ELF-1 (cell line): Measurements from ENCODE around the gene CAMK1.

ENCODE experiments used
- DNase-seq: peaks from one replicate; pipeline ENCODE4 v3.0.0-alpha.2; 2016; ENCODE audit warnings: low read depth, low spot score

Gene CAMK1

GRCh38 chr3:9793161-9793781 is 23.5 kb upstream of the CAMK1 start:
- DNase-seq, result no peak

GRCh38 chr3:9792405-9793160 is 22.8 kb upstream of the CAMK1 start, which contains the start of the genes ARPC4 and TADA3:
Gene ARPC4 (plus strand): TSS chr3:9793082. CDS start chr3:9793122, 40 bp downstream.
Gene TADA3 (minus strand): TSS chr3:9792473. CDS start chr3:9791466, 1,007 bp downstream.
- DNase-seq, result peak; percentile 98

GRCh38 chr3:9791790-9792404 is 22.1 kb upstream of the CAMK1 start:
- no peak for DNase-seq

- no peak for DNase-seq
Measured at GRCh38 chr3:9791127-9791526, 21.4 kb upstream of the CAMK1 start.

GRCh38 chr3:9787714-9788113 is 18.0 kb upstream of the CAMK1 start:
- no peak for DNase-seq

- DNase-seq, result no peak
Measured at GRCh38 chr3:9786825-9787669, 17.3 kb upstream of the CAMK1 start.

- DNase-seq, result no peak
Measured at GRCh38 chr3:9786209-9786739, 16.5 kb upstream of the CAMK1 start.

GRCh38 chr3:9785602-9786001 is 15.9 kb upstream of the CAMK1 start:
- DNase-seq, result no peak

- DNase-seq, result no peak
Measured at GRCh38 chr3:9784965-9785364, 15.2 kb upstream of the CAMK1 start.

- peak; percentile 37 for DNase-seq
Measured at GRCh38 chr3:9783954-9784353, 14.2 kb upstream of the CAMK1 start.

GRCh38 chr3:9782770-9783169 is 13.0 kb upstream of the CAMK1 start:
- DNase-seq, result no peak

GRCh38 chr3:9781978-9782603 is 12.3 kb upstream of the CAMK1 start:
- no peak for DNase-seq

- no peak for DNase-seq
Measured at GRCh38 chr3:9781551-9781950, 11.8 kb upstream of the CAMK1 start.

GRCh38 chr3:9780910-9781309 is 11.2 kb upstream of the CAMK1 start:
- no peak for DNase-seq

GRCh38 chr3:9780458-9780812 is 10.7 kb upstream of the CAMK1 start:
- DNase-seq, result no peak

- DNase-seq, result no peak
Measured at GRCh38 chr3:9779721-9780457, 10.1 kb upstream of the CAMK1 start.

GRCh38 chr3:9779075-9779593 is 9.4 kb upstream of the CAMK1 start:
- no peak for DNase-seq

GRCh38 chr3:9778143-9779074 is 8.7 kb upstream of the CAMK1 start:
- DNase-seq, result no peak

GRCh38 chr3:9777694-9778021 is 7.9 kb upstream of the CAMK1 start:
- no peak for DNase-seq
